H7 (cell line): ENCODE data around the gene MLXIP. TPM values are rescaled to one million over a fixed set of nuclear protein-coding genes. Genes with fewer than 3 reads are reported as not detected.

ENCODE experiments used
- DNase-seq: peaks from one replicate; pipeline ENCODE4 v3.0.0; 2012
- H3K27me3 ChIP-seq: 2 replicates; pipeline ENCODE4 v1.6.0; 2011; ENCODE audit warnings: mild to moderate bottlenecking, low read length; ENCODE audit not compliant: control insufficient read depth, insufficient read depth
- H3K36me3 ChIP-seq: replicated peaks from 2 replicates; pipeline ENCODE4 v1.5.1; 2011; ENCODE audit warnings: low read length; ENCODE audit not compliant: control insufficient read depth, insufficient read depth
- H3K4me3 ChIP-seq: 2 replicates; pipeline ENCODE4 v1.5.1; 2011; ENCODE audit warnings: low read depth, mild to moderate bottlenecking, control low read depth, low read length, moderate library complexity; ENCODE audit not compliant: insufficient read depth
- total RNA-seq: library from RNA; depleted of rRNA; stranded (reverse); fragments of >200 nt; shearing (Covaris generic); gene quantifications from 2 replicates; pipeline ENCODE4 v1.2.3, GENCODE V29; 2014; rRNA removed

Gene MLXIP
- total RNA-seq, 1 experiment from 2014 or later, result 49.8 TPM

DNA sequence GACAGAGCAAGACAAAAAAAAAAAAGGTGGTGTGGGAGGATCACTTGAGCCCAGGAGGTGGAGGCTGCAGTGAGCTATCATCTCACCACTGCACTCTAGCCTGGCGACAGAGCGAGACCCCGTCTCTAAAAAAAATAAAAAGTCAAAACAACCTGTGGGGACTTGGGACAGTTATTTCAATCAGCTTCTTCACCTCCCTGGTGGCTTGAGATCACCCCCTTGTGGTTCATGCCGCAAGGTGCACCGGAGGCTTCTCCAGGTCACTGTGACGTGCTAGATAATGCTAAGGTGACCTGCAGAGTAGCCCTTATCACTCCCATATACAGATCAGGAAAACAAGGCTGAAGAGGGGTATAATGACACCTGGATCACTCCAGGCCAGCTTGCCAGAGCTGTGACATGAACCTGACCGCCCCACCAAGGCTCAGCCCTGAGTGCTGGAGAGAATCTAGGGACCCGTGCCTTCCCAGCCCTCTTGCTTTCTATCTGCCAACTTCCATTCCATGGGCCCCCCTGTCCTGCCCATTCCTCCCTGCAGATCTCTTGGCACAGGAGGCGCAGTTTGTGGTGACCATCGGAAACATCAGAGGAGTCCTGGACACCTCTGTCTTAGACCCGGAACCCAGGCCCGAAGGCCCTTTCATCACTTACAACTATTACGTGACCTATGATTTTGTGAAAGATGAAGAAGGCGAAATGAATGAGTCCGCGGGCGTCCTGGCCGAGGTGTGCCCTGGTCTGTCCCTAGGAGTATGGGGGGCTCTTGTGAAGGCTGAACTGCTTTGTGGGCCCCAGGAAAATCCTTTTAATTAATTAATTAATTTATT lies 112.5 kb downstream of the MLXIP start:
- Histone ChIP-seq H3K4me3 (no peak overlapping the region), H3K27me3 (no peaks in the 10 kb centered on the region), H3K36me3 (no peaks in the 10 kb centered on the region)
- DNase-seq, result peak; percentile 92

GRCh38 chr12:122192441-122192840 lies 113.9 kb downstream of the MLXIP start:
- DNase-seq, result no peak
- H3K27me3 ChIP-seq, result no peaks in the 10 kb centered on the region
- no peaks in the 10 kb centered on the region for H3K36me3 ChIP-seq
- no peak overlapping the region for H3K4me3 ChIP-seq

DNA sequence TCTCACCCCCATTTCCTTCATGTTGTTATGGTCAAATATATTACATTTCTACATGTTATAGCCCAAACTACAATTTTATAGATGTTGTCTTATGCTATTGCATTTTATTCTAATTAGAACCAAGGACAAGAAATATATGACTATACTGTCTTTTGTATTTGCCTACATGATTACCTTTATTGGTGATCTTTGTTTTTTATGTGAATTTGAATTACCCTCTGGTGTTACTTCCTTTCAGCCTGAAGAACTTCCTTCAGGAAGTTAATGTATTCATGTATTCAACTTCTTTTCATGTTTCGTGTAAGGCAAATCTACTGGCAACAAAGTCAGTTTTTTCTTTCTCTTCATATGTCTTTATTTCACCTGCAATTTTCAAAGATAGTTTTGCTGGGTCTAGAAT lies 116.2 kb downstream of the MLXIP start:
- H3K36me3 ChIP-seq, result no peaks in the 10 kb centered on the region
- H3K27me3 ChIP-seq, result no peaks in the 10 kb centered on the region; the same call in 1 of the 2 replicates
- no peak overlapping the region for H3K4me3 ChIP-seq
- no peak for DNase-seq

DNA sequence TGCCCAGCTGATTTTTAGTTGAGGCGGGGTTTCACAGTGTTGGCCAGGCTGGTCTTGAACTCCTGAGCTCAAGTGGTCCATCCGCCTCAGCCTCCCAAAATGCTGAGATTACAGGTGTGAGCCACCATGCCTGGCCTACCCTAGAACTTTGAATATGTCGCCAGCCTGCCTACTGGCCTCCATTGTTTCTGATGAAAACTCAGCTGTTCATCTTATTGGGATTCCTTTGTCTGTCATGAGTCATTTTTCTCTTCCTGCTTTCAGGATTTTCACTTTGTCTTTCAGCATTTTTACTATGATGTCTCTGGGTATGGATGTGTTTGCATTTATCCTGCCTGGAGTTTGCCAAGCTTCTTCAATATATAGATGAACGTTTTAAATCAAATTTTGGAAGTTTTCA lies 116.8 kb downstream of the MLXIP start:
- peaks cover 1% of the 10 kb centered on the region; the same call in 1 of the 2 replicates for H3K27me3 ChIP-seq
- no peak for DNase-seq
- no peak overlapping the region for H3K4me3 ChIP-seq
- no peaks in the 10 kb centered on the region for H3K36me3 ChIP-seq

Other genes starting within 250 kb of the MLXIP start
- gene HPD, start 219.9 kb upstream of the MLXIP start, total RNA-seq, result 0.80 and 1.1 TPM in 2 replicates
- 39.2 and 61.2 TPM in 2 replicates for gene PSMD9, start 190.0 kb upstream of the MLXIP start, total RNA-seq
- gene CFAP251, start 160.2 kb upstream of the MLXIP start, total RNA-seq, result 0.15 and 0.24 TPM in 2 replicates
- gene BCL7A, start 56.9 kb upstream of the MLXIP start, total RNA-seq, result 10.6 and 11.2 TPM in 2 replicates
- not detected in 2 replicates for gene IL31, start 95.5 kb downstream of the MLXIP start, total RNA-seq
- 0.22 TPM in 1 of 2 replicates, not detected in the other for gene LRRC43, start 104.4 kb downstream of the MLXIP start, total RNA-seq
- 0.45 and 0.63 TPM in 2 replicates for gene B3GNT4, start 125.0 kb downstream of the MLXIP start, total RNA-seq
- gene DIABLO, start 147.3 kb downstream of the MLXIP start, total RNA-seq, result 58.2 and 60.3 TPM in 2 replicates
- gene VPS33A, start 187.7 kb downstream of the MLXIP start, total RNA-seq, result 38.3 and 50.1 TPM in 2 replicates